Right atrium auricular region (tissue), 2 donors: ENCODE results near the gene PPTC7. TPM values are rescaled to one million over a fixed set of nuclear protein-coding genes. Genes with fewer than 3 reads are reported as not detected.

Experiments used
- DNase-seq: peaks from one replicate; pipeline ENCODE4 v3.0.0-alpha.2; 2019; ENCODE audit warnings: low spot score
- H3K27ac ChIP-seq, 2 donors: fragments of 200-600 bp; sonication (generic); 1 replicate in 1 of 2; 2 replicates in 1 of 2; pipeline ENCODE4 v1.5.1; 2016 to 2019
- H3K27me3 ChIP-seq, 2 donors: fragments of 200-600 bp; sonication (generic); one replicate each; pipeline versions ENCODE4 v1.5.1 to v1.6.0; 2017 to 2019
- H3K36me3 ChIP-seq: fragments of 200-600 bp; sonication (generic); one replicate; pipeline ENCODE4 v1.5.1; 2016
- H3K4me1 ChIP-seq, 2 donors: fragments of 200-600 bp; sonication (generic); one replicate each; pipeline versions ENCODE4 v1.5.1 to v1.6.0; 2017 to 2019
- H3K4me3 ChIP-seq, 2 donors: fragments of 200-600 bp; sonication (generic); 1 replicate in 1 of 2; 2 replicates in 1 of 2; pipeline ENCODE4 v1.5.1; 2017 to 2019; ENCODE audit warnings: mild to moderate bottlenecking in 1 of 2, moderate library complexity in 1 of 2
- H3K9me3 ChIP-seq, 2 donors: fragments of 200-600 bp; sonication (generic); one replicate each; pipeline ENCODE4 v1.5.1; 2019
- total RNA-seq, 2 donors: library from RNA; depleted of rRNA; stranded (reverse); fragments of >200 nt; gene quantifications; one replicate each; pipeline ENCODE4 v1.1.0, GENCODE V29; 2016
- TF ChIP-seq, protein P1 (sequence below), 2 donors: fragments of 200-600 bp; sonication (generic); IDR thresholded peaks; one replicate each; pipeline ENCODE4 v1.5.1; 2019; ENCODE audit warnings: antibody characterized with exemption in 2 of 2

Gene PPTC7
- total RNA-seq, 2 donors from 2014 or later: 32.1 to 53.6 TPM

DNA sequence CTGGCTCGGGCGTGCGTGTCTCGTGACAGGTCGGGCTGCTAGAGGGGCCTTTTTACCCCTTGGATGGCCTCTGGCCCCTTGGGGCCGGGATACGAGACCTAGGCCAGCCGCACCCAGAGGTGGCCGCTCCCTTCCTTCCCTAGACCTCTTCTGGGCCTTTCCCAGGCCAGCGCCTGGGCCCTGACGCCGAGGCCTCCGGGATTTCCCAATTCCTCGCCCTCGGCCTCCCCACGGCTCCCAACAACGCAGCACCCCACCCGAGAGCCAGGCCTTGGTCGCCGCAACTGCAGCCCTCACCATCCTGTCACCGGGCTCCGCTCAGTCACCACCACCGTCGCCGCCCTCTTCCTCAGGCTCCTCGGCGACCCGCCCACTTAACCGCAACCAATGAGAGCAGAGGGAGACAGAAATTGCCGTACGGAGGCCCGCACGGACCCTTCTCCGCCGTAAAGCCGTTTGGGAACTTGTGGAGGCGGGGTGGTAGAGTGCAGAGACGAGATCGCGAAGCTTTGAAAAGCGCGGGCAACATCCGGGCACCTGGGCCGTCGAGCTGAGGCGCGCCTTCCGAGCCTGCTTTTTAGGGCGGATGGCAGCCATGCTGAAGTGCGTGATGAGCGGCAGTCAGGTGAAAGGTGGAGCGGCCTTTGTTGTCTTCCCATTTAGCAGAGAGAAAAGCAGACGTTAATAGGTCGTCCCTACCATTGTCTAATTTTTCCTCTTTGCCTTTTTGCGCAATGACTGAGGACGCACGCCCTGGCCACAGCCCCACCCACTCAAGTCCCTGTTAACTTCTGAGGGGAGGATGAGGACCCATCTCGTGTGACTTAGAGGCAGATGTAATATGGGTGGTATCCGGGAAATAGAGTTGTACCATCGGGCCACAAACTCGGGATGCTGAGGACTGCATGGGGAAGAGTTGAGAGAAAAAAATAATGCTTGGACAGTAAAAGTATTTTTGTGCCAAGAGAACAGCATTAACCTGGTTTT lies 81.1 kb downstream of the PPTC7 start, which contains the start of the genes RAD9B and VPS29:
Gene RAD9B (plus strand): TSS at position 580 of the 987 bp plus-strand sequence. CDS start 7 bp downstream, at position 587.
Gene VPS29 (minus strand): TSS at position 360 of the 987 bp plus-strand sequence. CDS start 60 bp downstream, at position 300.
- Histone ChIP-seq H3K27ac (peak within 1 kb of the TSS; percentile 89 to 91), H3K4me1 (peaks cover 0 to 34% of the 10 kb centered on the region in 2 donors), H3K4me3 (peak within 1 kb of the TSS; percentile 90 to 94), H3K36me3 (no peaks in the 10 kb centered on the region), H3K27me3 (no peaks in the 10 kb centered on the region), H3K9me3 (no peaks in the 10 kb centered on the region)
- TF ChIP-seq, protein P1, sequence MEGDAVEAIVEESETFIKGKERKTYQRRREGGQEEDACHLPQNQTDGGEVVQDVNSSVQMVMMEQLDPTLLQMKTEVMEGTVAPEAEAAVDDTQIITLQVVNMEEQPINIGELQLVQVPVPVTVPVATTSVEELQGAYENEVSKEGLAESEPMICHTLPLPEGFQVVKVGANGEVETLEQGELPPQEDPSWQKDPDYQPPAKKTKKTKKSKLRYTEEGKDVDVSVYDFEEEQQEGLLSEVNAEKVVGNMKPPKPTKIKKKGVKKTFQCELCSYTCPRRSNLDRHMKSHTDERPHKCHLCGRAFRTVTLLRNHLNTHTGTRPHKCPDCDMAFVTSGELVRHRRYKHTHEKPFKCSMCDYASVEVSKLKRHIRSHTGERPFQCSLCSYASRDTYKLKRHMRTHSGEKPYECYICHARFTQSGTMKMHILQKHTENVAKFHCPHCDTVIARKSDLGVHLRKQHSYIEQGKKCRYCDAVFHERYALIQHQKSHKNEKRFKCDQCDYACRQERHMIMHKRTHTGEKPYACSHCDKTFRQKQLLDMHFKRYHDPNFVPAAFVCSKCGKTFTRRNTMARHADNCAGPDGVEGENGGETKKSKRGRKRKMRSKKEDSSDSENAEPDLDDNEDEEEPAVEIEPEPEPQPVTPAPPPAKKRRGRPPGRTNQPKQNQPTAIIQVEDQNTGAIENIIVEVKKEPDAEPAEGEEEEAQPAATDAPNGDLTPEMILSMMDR (IDR thresholded peaks at IDR 0.05): no peak
- DNase-seq: peak; percentile 98

DNA sequence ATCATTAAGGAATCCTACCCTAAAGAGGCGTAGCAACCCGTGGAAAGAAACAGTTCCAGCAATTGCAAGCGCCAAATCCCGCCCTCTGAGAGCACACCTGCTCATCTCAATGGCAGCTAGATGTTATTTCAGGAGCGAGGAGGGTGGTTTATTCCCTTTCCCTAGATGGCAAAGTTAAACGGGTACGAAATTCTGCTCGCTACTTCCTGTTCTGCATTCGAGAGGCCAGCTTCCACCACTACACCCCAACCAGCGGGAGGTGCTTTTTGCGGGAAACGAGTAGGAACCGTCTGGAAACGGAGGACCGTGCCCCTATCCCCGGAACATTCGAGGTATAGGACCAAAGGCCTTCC lies 81.7 kb downstream of the PPTC7 start:
- Histone ChIP-seq H3K9me3 (no peaks in the 10 kb centered on the region), H3K36me3 (no peaks in the 10 kb centered on the region), H3K4me1 (peaks cover 0 to 34% of the 10 kb centered on the region in 2 donors), H3K4me3 (peak overlapping the region; percentile 90 to 94), H3K27ac (peak overlapping the region; percentile 89 to 91), H3K27me3 (no peaks in the 10 kb centered on the region)
- TF ChIP-seq, protein P1 (IDR thresholded peaks at IDR 0.05): no peak
- DNase-seq: no peak

DNA sequence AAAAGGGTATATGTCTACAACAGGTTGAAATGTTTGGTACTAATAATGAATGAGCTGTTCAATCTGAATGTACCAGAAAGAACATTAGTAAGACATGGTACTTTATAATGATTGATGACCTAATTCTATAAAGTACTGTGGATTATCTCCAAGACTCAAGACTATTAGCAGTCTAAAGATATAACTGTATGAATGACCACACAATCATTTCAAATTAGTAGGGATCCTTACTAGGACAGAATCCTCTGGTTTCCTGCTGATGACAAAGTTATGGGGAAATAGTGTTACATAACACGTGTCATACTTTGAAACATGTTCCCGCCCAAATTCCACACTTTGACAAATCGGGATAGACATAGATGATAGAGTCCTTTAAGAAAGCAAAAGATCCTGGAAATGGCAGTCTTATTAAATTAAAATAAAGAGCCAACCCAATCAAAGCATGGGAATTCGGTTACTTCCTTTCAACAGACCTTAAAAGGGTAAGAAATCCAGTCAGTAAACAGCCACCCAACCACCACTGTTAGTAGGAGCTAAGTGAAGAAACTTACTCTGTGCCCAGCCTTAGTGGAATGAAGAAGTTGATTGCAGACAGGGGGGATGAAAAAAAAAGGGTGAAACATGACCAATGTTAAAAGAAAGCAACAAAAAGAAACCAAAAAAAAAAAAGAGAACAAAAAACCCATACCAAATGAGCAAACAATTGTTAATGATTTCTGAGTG lies 84.0 kb downstream of the PPTC7 start:
- no peaks in the 10 kb centered on the region for H3K9me3 ChIP-seq
- no peak overlapping the region for H3K4me3 ChIP-seq
- H3K4me1 ChIP-seq: peaks cover 0 to 34% of the 10 kb centered on the region in 2 donors
- peak overlapping the region in 1 of 2 donors; percentile 6 for H3K27ac ChIP-seq
- H3K36me3 ChIP-seq: peaks cover 13% of the 10 kb centered on the region
- no peak for DNase-seq
- TF ChIP-seq, protein P1 (IDR thresholded peaks at IDR 0.05): no peak
- no peaks in the 10 kb centered on the region for H3K27me3 ChIP-seq

Other genes starting within 250 kb of the PPTC7 start
- 10 to 100 TPM; 30.4 to 30.9 TPM for gene ANAPC7, start 179.6 kb downstream of the PPTC7 start, total RNA-seq
- 100 to 1,000 TPM in 1 of 2 donors, 10 to 100 TPM in 1; 96.4 to 138 TPM for gene ARPC3, start 133.0 kb downstream of the PPTC7 start, total RNA-seq
- gene GPN3, start 115.1 kb downstream of the PPTC7 start, total RNA-seq: 10 to 100 TPM; 18.7 to 22.0 TPM
- gene FAM216A, start 114.5 kb downstream of the PPTC7 start, total RNA-seq: 1 to 10 TPM; 6.9 to 10.0 TPM
- 10 to 100 TPM; 65.7 to 96.1 TPM for gene VPS29, start 81.2 kb downstream of the PPTC7 start, total RNA-seq
- gene RAD9B, start 81.0 kb downstream of the PPTC7 start, total RNA-seq: 1 to 10 TPM in 1 of 2 donors, under 1 TPM in 1; 0.26 to 1.2 TPM
- 10 to 100 TPM; 23.7 to 29.0 TPM for gene TCTN1, start 30.8 kb upstream of the PPTC7 start, total RNA-seq
- gene HVCN1, start 105.8 kb upstream of the PPTC7 start, total RNA-seq: 10 to 100 TPM; 21.7 to 24.1 TPM
- gene PPP1CC, start 159.6 kb upstream of the PPTC7 start, total RNA-seq: 100 to 1,000 TPM in 1 of 2 donors, 10 to 100 TPM in 1; 99.5 to 199 TPM